Breast epithelium (tissue), 4 donors: ENCODE results near the gene AKT3. TPM values are rescaled to one million over a fixed set of nuclear protein-coding genes. Genes with fewer than 3 reads are reported as not detected.

ENCODE experiments used
- DNase-seq, 2 donors: peaks; one replicate each; pipeline ENCODE4 v3.0.0-alpha.2; 2019; ENCODE audit warnings: low spot score in 2 of 2
- H3K27ac ChIP-seq, 2 donors: fragments of 200-600 bp; sonication (generic) in 1 of 2; one replicate each; pipeline ENCODE4 v1.5.1; 2016 to 2019; ENCODE audit warnings: mild to moderate bottlenecking in 1 of 2
- H3K27me3 ChIP-seq, 2 donors: fragments of 200-600 bp; sonication (generic) in 1 of 2; one replicate each; pipeline versions ENCODE4 v1.5.1 to v1.6.0; 2017 to 2019; ENCODE audit warnings: control low read depth in 1 of 2, mild to moderate bottlenecking in 1 of 2
- H3K36me3 ChIP-seq: fragments of 200-600 bp; one replicate; pipeline ENCODE4 v1.5.1; 2019
- H3K4me1 ChIP-seq, 2 donors: fragments of 200-600 bp; sonication (generic); one replicate each; pipeline ENCODE4 v1.5.1; 2016 to 2019; ENCODE audit warnings: control low read depth in 1 of 2
- H3K4me3 ChIP-seq, 3 donors: fragments of 200-600 bp; sonication (generic); 1 replicate in 2 of 3; 2 replicates in 1 of 3; pipeline ENCODE4 v1.5.1; 2016 to 2019; ENCODE audit warnings: mild to moderate bottlenecking in 3 of 3, moderate library complexity in 2 of 3
- H3K9me3 ChIP-seq, 2 donors: fragments of 200-600 bp; sonication (generic) in 1 of 2; one replicate each; pipeline ENCODE4 v1.5.1; 2016 to 2019; ENCODE audit warnings: control low read depth in 1 of 2
- POLR2A ChIP-seq: fragments of 450-650 bp; IDR thresholded peaks from one replicate; pipeline ENCODE4 v1.6.1; 2016; ENCODE audit warnings: antibody characterized with exemption, mild to moderate bottlenecking, moderate library complexity
- POLR2AphosphoS5 ChIP-seq, 3 donors: sonication (generic); formaldehyde crosslinking; IDR thresholded peaks; one replicate each; pipeline ENCODE4 v1.6.1; 2017; ENCODE audit warnings: antibody characterized with exemption in 3 of 3
- intact Hi-C: fragments of 100-400 bp; cut with DNase I; formaldehyde crosslinking; loops from one replicate; pipeline ENCODE4 v1.15.1; 2023; ENCODE audit warnings: low total_unique reads
- total RNA-seq, 3 donors: library from RNA; depleted of rRNA; stranded (reverse); fragments of >200 nt; gene quantifications; one replicate each; pipeline ENCODE4 v1.1.0, GENCODE V29; 2016
- TF ChIP-seq, protein P1 (sequence below), 3 donors: fragments of 450-650 bp; IDR thresholded peaks; one replicate each; pipeline ENCODE4 v1.5.1; 2016 to 2017; ENCODE audit warnings: antibody characterized with exemption in 3 of 3, mild to moderate bottlenecking in 3 of 3, moderate library complexity in 3 of 3

AKT3 gene
- total RNA-seq, 3 donors from 2014 or later = 49.6 to 58.7 (median 58.7) TPM

DNA sequence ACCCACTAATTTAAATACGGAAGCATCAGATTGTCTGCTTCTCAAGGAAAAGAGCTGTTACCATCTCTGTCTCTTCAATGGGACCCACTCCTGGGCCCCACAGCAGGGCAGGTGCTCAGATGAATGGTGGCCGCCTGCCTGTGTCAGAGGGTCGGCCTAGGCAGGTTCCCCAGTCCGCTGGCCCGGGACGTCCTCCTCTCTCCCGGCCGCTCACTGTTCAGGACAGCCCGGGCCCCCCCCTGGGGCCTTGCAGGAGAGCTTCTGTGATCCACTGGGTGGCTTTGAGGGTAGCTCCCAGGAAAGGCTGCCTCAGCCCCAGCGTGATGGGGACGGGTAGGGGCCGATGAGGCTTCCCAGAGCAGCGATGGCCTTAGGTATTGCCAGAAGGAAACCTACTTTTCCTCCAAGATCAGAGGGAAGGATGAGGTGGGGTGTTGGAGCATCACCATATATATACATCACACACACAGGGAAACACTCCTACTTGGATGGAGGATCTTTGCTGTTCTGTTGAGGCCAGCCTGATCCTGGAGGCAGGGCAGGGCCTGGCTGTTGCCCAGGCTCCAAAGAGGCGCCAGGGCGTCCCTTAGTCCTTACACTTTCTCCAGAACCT is 362.9 kb downstream of the AKT3 start:
- H3K4me3 ChIP-seq = no peak overlapping the region
- no peaks in the 10 kb centered on the region for H3K36me3 ChIP-seq
- intact Hi-C loops = no loop called here
- no peak overlapping the region for H3K27ac ChIP-seq
- H3K4me1 ChIP-seq = no peaks in the 10 kb centered on the region
- TF ChIP-seq POLR2AphosphoS5 (IDR thresholded peaks at IDR 0.05) = no peak
- TF ChIP-seq, protein P1, sequence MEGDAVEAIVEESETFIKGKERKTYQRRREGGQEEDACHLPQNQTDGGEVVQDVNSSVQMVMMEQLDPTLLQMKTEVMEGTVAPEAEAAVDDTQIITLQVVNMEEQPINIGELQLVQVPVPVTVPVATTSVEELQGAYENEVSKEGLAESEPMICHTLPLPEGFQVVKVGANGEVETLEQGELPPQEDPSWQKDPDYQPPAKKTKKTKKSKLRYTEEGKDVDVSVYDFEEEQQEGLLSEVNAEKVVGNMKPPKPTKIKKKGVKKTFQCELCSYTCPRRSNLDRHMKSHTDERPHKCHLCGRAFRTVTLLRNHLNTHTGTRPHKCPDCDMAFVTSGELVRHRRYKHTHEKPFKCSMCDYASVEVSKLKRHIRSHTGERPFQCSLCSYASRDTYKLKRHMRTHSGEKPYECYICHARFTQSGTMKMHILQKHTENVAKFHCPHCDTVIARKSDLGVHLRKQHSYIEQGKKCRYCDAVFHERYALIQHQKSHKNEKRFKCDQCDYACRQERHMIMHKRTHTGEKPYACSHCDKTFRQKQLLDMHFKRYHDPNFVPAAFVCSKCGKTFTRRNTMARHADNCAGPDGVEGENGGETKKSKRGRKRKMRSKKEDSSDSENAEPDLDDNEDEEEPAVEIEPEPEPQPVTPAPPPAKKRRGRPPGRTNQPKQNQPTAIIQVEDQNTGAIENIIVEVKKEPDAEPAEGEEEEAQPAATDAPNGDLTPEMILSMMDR (IDR thresholded peaks at IDR 0.05) = no peak
- no peak for TF ChIP-seq POLR2A
- H3K9me3 ChIP-seq = no peaks in the 10 kb centered on the region
- no peaks in the 10 kb centered on the region for H3K27me3 ChIP-seq
- DNase-seq = no peak

DNA sequence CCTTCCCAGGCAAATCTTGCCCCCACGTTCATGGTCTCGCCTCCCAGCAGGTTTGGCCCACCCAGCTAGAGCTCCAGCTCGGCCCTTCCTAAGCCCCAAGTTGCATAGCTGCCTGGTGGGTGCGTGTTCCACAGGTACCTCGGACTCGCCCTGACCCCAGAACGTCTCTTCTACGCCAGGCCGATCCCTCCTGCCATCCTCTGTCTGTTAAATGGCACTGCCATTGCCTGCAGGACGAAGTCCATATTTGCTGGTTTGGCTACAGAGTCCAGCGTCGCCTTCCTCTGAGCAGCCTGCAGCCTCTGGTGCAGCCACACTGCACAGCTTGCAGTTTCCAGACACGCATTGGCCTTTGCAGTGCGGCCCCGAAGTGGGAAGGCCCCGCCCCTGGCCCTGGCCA is 366.1 kb downstream of the AKT3 start:
- Histone ChIP-seq H3K4me3 (no peak overlapping the region), H3K27me3 (no peaks in the 10 kb centered on the region), H3K27ac (no peak overlapping the region), H3K4me1 (no peaks in the 10 kb centered on the region), H3K9me3 (no peaks in the 10 kb centered on the region), H3K36me3 (no peaks in the 10 kb centered on the region)
- TF ChIP-seq, protein P1 (IDR thresholded peaks at IDR 0.05) = no peak
- no peak for TF ChIP-seq POLR2AphosphoS5 (IDR thresholded peaks at IDR 0.05)
- intact Hi-C loops = no loop called here
- no peak for DNase-seq

DNA sequence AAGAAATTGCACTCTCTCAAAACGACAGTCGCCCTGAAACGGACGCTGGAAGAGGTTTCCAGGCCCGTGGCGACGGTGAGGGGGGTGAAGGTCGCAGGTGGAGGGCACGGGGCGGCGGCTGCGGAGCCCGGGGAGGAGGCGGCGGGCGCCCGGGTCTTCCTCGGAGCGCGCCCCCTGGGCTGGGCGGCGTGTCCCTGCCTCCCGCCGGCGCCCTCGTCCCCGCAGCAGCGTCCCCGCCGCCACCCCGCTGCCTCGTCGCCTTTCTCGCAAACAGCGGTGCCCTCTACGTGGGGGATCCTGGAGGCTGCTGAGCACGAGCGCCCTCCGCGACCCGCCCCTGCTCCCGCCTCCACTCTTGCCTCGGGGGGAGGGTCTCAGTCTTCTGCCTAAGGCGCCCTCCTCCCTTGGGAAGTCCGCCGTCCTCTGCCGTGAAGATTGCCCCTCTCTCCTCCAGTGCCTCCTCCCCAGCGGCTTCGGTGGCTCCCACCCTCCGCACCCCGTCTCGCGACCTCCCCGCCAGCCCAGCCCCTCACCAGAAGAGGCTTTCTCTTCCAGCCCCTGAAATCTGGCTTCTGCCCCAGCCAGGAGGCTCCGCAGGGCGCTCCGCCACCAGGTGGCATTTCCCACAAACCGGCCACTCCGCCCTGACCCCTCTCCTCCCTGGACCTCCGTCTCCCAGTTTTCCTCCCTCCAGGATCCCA is 366.8 kb downstream of the AKT3 start:
- TF ChIP-seq POLR2AphosphoS5 (IDR thresholded peaks at IDR 0.05) = no peak
- TF ChIP-seq, protein P1 (IDR thresholded peaks at IDR 0.05) = no peak
- TF ChIP-seq POLR2A = no peak
- no peaks in the 10 kb centered on the region for H3K36me3 ChIP-seq
- no peaks in the 10 kb centered on the region for H3K27me3 ChIP-seq
- H3K4me3 ChIP-seq = peak overlapping the region; percentile 16 to 53 (median 24)
- H3K4me1 ChIP-seq = no peaks in the 10 kb centered on the region
- intact Hi-C loops = no loop called here
- no peak for DNase-seq
- no peak overlapping the region for H3K27ac ChIP-seq
- H3K9me3 ChIP-seq = no peaks in the 10 kb centered on the region

DNA sequence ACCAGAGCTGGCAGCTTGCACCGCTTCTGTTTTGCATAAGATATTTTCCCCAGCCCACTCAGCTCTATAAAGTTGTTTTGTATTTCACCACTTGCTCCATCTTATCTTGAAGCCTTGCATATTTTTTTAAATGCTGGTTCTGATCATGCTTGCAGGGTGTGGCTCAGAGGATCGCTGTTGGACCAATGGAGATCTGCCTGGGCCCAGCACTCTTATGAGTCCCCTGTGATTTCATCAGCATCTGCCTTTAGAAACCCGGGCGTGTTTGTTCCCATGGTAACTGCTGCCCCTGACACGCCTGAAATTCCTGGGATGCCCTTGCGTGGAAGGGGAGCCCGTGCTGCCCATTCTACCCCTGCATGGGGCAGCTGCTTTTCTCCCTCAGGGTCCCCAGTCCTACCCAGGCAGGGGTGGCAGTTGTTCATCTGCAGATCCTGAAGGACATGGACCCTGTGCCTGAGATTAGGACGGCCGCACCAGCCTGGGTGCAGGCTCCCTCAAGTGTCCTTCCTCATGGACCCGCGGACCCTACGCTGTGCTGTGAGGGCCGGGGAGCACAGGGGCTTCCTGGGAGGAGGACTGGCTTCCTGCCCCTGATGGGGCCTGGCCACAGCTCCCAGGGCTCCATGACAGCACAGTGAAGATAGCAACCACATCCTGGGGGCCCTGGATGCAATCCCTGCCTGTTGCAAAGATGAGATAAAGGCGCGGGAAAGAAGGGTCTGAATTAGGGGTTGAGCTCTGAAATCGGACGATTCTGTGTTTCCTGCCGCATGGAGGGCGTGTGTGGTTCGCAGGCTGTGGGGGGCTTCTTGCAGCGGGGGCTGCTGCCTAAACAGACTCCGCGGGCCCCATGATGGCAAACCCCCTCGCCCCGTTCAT is 367.7 kb downstream of the AKT3 start:
- intact Hi-C loops = no loop called here

More for the DNA sequence above, 367.7 kb downstream of the AKT3 start:
- Histone ChIP-seq H3K9me3 (no peaks in the 10 kb centered on the region), H3K4me1 (no peaks in the 10 kb centered on the region), H3K4me3 (peak overlapping the region; percentile 16 to 53 (median 24)), H3K27me3 (no peaks in the 10 kb centered on the region), H3K36me3 (no peaks in the 10 kb centered on the region), H3K27ac (no peak overlapping the region)
- TF ChIP-seq, protein P1 (IDR thresholded peaks at IDR 0.05) = no peak
- TF ChIP-seq POLR2A = no peak
- TF ChIP-seq POLR2AphosphoS5 (IDR thresholded peaks at IDR 0.05) = no peak
- no peak for DNase-seq
